Measurements from ENCODE around the gene MLANA.

GRCh38 chr9:5899292-5899691, 8.6 kb downstream of the MLANA start:
- TF ChIP-seq CTCF (IDR thresholded peaks at IDR 0.05) (no peak), POLR2A (IDR thresholded peaks at IDR 0.05) (no peak)

Data from lower leg skin (tissue), 3 donors.